Stomach (tissue), 4 donors: Measurements from ENCODE around the gene SUMO3.

Experiments
- POLR2A ChIP-seq, 4 donors: fragments of 450-650 bp; IDR thresholded peaks; one replicate each; pipeline ENCODE4 v1.6.1; 2016; ENCODE audit warnings: antibody characterized with exemption in 4 of 4, control low read depth in 2 of 4, mild to moderate bottlenecking in 1 of 4, moderate library complexity in 1 of 4
- TF ChIP-seq, protein P1 (sequence below), 7 experiments: fragments of 450-650 bp in 4 of 7; fragments of 200-600 bp in 3 of 7; sonication (generic) in 3 of 7; IDR thresholded peaks; one replicate each; pipeline ENCODE4 v1.5.1; 2016 to 2019; ENCODE audit warnings: antibody characterized with exemption in 7 of 7, control low read depth in 2 of 7, mild to moderate bottlenecking in 1 of 7

DNA sequence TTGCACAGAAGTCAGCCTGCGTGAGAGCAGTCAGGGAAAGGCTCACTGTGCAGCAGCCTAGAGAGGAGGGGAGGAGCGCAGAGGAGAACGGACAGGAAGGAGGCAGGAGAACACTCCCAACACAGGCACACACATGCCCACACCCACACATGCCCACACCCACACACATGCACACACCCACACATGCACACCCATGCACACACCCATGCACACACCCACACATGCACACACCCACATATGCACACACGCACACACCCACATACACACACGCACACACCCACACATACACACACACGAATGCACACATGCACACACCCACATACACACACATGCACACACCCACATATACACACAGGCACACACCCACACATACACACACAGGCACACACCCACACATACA is 7.1 kb downstream of the SUMO3 start:
- TF ChIP-seq, protein P1, sequence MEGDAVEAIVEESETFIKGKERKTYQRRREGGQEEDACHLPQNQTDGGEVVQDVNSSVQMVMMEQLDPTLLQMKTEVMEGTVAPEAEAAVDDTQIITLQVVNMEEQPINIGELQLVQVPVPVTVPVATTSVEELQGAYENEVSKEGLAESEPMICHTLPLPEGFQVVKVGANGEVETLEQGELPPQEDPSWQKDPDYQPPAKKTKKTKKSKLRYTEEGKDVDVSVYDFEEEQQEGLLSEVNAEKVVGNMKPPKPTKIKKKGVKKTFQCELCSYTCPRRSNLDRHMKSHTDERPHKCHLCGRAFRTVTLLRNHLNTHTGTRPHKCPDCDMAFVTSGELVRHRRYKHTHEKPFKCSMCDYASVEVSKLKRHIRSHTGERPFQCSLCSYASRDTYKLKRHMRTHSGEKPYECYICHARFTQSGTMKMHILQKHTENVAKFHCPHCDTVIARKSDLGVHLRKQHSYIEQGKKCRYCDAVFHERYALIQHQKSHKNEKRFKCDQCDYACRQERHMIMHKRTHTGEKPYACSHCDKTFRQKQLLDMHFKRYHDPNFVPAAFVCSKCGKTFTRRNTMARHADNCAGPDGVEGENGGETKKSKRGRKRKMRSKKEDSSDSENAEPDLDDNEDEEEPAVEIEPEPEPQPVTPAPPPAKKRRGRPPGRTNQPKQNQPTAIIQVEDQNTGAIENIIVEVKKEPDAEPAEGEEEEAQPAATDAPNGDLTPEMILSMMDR (IDR thresholded peaks at IDR 0.05): no peak
- no peak for TF ChIP-seq POLR2A (IDR thresholded peaks at IDR 0.05)
